GM18907 (cell line): ENCODE results near the gene PRKACB.
"Not testable (repeated sequence)": the region's sequence is repeated elsewhere in the genome, so short reads cannot be mapped to it uniquely, and the experiment has no call there.

Source experiments
- ATAC-seq: cut with Tn5 transposase; IDR thresholded peaks from one replicate; pipeline ENCODE4 v1.9.1; 2021; ENCODE audit warnings: mild to moderate bottlenecking, moderate library complexity; ENCODE audit not compliant: unreplicated experiment

PRKACB gene

DNA sequence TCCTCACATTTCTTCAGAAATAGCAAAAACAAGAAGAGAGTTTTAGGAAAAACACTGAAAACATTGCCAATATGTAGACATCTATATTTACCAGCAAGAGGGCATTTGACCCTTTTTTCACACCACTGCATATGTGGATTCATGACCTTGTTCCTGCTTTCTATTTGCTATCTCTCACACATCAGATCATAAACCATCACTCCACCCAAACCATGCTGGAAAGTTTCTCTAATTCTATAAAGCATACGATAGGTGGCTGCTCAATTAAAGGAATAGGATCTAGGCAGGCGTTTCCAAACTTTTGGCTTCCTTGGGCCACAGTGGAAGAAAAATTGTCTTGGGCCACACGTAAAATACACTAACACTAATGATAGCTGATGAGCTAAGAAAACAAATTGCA, 121.8 kb downstream of the PRKACB start:
- ATAC-seq = no peak

DNA sequence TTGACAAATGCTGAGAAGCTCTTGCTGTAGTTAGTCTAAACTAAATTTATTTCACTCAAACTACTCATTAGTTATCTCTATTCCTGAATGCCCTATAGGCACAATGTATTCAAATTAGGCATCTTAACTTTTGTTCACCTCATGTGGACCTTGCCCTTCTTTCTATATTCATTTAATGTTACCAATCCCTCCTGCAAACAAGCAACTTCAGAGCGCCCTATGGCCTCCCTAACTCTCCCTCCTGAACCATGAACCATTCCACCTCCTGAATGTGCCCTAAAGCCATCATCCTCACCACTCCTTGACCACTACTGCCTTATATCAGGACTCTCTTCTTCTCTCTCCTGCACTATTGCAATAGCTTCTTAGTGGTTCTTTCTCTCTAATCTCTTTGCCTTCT, 122.7 kb downstream of the PRKACB start:
- ATAC-seq = no peak

DNA sequence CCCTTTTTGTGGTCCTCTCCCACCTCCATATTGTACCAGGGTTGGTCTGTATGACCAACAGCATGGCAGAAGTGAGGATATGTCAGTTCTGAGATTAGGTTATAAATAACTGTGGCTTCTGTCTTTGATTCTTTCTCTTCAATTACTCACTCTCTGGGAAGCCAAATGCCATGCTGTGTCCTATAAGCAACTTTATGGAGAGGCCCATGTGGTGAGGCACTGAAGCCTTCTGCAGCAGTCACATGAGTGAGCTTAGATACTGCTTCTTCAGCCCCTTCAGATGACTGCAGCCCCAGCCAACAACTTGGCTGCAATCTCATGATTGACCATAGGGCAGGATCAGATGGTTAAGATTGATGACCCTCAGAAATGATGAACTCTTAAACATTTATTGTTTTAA, 123.4 kb downstream of the PRKACB start:
- no peak for ATAC-seq

DNA sequence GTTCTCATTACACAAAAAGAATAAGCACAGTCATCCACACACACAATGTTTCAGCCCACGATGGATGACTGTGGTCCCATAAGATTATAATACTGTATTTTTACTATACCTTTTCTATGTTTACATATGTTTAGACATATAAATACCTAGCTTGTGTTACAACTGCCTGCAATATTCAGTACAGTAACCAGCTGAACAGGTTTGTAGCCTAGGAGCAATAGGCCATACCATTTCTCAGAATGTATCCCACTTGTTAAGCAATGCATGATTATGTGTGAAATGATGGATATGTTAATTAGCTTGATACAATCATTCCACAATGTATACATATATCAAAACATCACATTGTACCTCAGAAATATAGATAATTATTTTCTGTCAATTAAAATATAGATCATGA, 124.3 kb downstream of the PRKACB start:
- ATAC-seq = no peak

DNA sequence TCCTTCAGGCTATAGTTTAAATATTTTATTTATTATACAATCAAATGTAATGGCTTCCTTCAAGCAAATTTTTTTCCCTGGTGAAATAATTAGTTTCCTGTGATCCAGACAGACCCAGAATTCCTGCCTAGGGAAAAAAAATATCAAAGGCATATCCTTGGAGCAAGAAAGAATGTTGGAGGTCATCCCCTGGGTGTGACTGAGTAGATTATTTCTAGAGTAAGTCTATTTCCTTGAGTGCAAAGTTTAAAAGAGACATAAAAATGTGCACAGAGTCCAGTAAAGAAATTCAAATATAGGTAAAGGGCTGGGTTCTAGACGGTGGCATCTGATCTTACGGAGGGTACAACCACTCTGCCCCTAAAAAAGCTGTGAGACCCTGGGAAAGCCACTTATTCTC, 125.2 kb downstream of the PRKACB start:
- ATAC-seq = no peak

DNA sequence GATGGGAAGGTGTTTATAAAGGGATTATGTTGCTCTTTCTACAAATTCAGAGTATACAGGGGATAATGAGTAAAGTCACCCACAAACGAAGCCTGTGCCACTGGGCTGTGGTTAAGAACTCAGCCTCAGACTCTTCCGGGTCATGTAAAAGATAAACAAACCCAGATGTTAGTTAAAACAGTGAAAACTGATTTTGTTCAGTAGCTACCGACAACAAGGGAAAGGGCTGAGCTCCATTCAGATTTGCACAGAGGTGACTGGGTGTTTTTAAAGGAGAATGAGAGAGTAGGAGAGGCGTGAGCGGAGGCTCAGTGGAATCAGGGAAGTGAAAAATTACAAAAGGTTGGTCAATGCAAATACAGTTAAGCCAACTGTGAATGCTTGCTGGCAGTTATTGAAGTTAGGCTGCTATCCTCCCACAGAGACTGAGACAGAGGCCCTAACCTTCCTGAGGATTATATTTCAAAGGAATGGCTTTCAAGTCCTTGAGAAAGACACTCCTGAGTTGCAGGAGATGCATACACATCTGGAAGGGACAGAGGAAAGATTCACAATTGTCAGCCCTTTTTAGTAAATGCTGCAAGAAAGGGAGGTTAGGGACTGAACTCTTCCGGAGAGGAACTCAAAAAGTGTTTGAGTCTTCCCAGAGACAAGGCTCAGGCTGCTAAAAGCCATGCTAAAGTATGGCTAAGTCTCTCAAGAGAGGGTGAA, 127.5 kb downstream of the PRKACB start:
- peak; percentile 97 for ATAC-seq

DNA sequence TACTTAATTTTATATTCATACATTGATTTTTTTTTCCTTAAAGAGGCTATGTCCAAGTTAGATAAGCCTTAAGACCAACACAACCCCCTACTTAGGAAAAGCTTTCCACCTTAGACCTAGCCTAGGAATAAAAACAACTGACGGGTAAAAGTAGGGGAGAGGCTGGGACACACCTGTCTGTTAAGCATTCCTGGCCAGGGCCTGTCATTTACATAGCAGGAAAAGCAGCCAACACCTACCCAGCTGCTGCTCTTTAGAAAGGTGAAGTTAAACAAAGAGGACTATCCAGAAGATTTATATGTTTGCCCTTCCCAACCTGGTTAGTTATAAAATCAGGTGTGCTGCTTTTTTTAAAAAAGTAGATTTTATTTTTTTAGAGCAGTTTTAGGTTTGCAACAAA, 128.3 kb downstream of the PRKACB start:
- ATAC-seq = no peak

DNA sequence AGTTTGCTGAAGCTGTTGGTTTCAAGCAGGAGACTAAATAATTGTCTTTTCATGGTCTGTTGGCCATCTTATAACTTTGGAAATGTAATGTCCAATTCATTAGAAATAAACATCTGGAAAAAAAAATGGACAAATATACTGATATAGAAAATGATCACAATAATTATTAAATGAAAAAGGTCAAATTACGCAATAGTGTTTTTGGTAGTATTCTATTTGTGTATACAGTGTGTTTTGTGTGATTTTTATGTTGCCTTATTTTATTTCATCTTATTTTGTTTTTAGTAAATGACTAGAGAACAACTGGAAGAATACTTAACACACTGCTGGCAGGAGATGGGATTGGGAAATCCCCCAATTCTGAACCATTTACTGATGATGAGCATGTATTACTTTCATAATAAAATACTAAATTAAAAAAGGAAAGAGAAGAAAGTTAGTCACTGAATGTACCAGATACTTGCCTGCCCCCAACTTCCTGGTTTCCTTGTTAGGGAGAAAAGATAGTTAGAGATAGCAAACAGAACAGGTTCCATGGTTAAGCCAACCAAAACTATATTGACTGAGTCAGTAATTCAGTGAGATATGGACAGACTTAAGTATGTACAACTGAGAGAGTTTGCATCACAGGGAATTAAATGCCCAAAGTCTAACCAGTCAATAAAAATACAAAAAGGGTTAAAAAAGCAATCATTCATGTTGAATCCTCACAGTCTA, 133.4 kb downstream of the PRKACB start:
- ATAC-seq = no peak

DNA sequence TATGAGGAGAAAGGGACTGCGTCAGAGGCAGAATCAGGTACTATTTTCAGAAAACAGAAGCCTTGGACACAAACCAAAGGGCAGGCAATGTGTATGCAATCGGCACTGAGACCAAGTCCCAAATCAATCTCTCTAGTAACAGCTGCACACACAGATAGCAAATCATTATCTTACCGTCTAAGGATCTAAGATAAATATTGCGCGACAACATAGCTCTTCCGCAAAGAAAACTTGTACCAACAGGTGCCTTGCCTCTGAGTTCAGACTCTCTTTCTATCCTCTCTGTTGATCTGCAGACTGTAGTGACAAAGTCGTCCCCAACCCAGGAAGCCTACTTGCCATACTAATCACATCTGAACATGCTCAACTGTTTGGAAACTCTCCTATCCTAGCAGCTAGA, 134.8 kb downstream of the PRKACB start:
- no peak for ATAC-seq

DNA sequence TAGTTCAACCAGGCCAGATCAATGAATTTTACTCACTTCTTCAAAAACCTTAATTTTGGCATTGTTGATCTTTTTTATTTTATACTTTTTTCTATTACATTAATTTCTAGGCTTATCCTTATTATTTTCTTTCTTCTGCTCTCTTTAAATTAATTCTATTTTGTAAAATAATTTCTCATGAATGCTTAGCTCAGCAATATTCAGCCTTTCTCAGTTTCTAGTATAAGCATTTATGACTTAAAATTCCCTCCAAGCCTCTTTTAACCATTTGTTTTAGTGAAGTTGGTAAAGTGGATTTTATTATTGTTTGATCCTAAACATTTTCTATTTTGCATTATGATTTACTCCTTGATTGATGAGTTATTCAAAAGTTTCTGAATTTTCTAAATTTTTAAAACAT, 136.8 kb downstream of the PRKACB start:
- ATAC-seq = no peak

DNA sequence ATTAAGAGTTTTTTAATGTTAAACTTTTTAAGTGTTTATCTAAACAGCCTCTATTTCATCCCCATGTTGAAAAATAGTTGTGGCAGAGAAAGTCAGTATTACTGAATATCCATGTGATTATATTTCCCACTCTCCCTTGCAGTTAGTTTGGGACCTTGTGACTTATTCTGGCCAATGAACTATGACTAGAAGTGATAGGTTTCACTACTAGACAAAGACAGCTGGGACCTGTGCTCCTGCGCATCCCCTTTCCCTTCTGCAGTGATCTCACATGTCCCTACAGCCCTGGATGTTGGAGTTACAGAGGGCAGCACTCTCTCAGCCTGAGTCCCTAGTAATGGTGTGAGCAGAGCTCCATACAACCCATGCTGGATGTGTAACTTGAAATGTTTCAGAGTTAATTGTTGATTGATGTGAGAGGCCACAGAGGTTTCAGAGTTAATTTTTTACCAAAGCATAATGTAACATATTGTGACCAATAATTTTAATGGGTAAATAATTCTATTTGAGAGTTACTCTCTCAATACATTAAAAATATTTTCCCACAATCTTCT, 138.8 kb downstream of the PRKACB start:
- ATAC-seq = peak; percentile 83

DNA sequence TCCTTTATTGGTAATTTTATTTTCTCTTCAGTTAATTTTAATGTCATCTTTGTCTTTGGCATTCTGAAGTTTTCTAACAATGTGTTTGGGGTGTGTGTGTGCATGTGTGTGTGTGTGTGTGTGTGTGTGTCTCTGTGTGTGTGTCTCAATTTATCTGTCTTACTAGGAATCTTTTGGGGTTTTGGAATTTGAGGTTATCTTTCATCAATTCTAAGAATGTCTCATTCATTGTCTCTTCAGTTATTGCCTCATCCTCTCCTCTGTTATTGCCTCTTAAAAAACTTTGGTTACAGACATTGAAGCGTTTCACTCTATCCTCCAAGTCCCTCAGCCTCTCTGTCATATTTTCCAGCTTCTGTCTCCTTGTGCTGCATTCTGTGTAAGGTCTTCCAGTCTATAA, 139.3 kb downstream of the PRKACB start:
- no peak for ATAC-seq

DNA sequence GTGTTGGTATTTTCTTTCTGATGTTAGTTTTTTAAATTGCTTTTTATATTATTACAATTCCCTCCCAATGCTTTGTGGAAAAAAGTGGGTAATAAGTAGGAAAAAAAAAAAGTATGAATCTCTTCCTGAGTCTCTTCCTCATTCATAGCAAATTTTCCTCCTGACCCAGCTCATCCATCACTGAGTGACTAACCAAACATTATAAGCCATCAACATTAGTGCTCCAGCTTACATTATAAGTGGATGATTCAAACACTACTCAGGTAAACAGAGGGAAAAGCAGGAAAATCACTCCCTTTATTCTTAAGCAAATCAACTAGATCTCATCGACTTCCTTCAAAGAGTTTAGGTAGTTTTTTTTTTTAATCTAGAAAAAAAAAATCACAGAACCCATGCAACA, 142.0 kb downstream of the PRKACB start:
- ATAC-seq = no peak

DNA sequence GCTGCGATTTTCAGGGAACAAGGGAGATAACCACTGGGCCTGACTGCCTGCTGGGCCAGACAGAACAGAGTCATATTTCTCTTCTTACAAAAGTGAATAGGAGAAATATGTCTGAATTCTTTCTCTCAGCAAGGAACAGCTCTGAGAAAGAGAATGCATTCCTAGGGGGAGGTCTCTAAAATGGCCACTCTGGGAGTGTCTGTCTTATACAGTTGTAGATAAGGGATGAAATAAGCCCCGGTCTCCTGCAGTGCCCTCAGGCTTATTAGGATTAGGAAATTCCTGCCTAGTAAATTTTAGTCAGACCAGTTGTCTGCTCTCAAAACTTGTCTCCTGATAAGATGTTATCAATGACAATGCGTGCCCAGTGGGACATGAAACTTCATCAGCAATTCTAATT, 143.3 kb downstream of the PRKACB start:
- not testable (repeated sequence) for ATAC-seq
